GM19240 (cell line): ENCODE results near the gene RAD18.
A peak's percentile ranks its signal among the peaks of the same experiment; 100 is the strongest.

Experiments
- DNase-seq: peaks from one replicate; pipeline ENCODE4 v3.0.0; 2011; ENCODE audit warnings: low spot score; ENCODE audit not compliant: insufficient read length

RAD18 gene

DNA sequence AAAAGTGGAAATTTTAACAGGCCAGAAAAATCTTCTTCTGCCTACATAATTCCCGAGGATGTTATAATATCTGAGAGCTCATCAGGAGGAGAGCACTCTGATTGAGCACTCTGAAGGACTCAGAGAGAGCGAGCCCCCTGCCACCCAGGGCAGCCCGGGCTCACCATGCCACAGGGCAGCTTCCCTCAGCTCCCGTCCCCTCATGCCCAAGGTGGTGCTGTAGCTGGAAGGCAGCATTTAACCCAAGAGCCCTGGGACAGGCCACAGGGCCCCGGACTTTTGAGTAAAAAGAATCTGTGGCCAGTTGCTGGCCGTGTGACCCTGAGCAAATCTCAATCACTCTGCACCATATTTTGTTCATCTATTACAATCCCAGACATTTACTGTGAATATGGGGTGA, 23.5 kb upstream of the RAD18 start:
- no peak for DNase-seq

DNA sequence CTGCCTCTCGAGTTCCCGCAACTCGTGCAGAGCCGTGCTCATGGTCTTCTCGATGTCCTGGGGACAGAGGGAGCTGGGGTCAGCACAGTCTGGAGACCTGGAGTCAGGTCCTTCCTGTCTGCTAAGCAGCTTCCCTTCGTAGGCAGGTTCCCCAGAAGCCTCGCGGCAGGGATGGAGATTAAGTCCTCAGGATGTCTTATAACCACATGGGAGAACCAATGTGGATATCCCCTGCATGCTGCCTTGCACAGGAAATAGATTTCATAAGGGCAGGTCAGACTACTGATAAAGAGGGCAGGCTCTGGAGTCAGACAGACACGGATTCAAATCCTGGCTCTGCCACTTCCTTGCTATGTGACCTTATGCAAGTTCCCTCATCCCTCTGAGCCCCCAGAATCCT, 22.6 kb upstream of the RAD18 start:
- no peak for DNase-seq

DNA sequence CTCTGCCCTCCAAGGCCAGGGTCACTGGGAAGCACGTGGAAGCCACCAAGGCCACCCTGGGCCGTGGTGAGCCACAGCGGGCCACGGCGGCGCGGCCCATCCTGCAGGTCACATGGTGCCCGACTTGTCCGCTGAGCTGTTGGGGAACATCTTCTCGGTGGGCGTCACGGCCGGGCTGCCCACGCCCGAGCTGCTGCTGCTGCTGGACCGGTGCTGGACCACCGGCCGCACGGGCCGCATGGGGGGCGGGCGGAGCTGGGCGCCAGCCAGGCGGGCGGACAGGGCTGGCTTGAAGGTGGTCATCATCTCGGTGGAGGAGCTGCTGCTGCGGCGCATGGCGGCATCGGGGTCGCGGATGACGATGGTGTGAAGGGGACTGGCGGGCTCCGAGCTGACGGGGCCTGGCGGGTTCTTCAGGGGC, 22.1 kb upstream of the RAD18 start:
- no peak for DNase-seq

DNA sequence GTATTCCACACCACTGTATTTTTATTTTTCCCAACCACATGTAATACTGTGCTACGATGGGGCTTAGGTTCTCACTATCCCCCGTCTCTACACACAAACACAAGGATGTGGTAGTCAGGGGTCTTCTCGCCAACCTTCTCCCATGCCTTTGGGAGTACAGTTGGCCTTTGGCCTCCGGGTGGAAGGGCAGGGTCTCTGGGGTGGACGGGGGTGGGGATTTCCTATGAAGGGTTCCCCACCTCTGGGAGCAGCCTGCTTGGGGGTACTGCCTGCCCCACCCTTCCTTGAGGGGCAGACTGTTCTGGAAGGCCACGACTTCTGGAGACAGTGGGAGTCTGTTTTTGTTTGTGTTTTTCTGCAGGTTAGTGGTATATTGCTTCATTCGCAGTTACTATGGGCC, 21.3 kb upstream of the RAD18 start:
- DNase-seq = no peak

DNA sequence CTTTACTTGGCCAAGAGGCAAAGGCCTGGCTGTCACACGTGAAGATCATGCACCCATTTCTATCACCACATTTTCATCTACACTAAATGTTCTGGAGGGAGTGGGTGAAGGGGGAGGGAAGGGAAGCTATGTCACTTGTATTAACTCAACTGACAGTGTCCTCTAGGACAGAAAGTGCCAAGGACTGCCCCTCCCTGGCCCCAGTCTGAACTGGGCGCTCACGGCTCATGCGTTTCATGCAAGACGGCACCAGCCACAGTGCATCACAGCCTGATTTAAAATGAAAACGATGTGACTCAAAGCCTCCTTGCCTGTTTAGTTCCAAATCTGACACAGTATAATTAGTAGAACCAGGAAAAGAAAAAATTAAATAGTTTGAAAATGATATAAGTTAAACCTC, 20.8 kb upstream of the RAD18 start:
- DNase-seq = no peak

DNA sequence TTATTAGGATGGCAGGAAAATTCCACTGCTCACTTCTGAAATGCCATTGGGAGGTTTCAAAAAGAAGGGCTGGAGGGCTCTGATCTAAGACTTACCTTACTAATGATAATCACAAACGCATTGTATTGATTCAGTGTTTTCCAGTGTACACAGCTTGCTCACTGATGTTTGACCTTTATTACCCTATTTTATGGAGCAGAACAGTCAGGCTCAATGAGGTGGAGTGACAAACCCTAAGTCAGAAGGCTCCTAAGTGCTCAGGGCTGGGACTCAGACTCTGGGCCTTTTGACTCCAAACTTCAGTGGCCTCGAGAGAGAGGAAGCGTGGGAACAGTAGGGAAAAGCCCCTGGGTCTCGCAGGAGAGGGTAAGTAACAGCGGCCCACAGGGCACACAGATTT, 20.3 kb upstream of the RAD18 start:
- DNase-seq = no peak

GRCh38 chr3:8983026-8983425, 19.8 kb upstream of the RAD18 start:
- DNase-seq = no peak

DNA sequence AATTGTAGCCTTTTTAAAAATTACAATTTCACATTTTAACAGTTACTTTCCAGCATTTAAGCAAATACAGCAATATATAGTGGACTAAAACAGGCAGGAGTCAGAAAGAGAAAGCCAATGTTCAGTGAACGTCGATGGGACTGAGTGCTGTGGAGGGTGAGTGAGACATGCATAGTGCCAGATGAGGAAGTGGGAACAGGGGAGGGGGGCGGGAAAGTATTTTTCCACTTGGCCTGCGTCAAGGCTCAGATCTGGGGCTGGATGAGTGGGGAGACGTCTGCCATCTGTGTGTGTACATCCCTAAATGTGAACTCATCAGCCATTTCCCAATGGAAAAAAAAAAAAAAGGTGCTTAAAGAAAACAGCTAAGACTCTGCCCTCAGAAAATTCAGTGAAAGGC, 19.2 kb upstream of the RAD18 start:
- DNase-seq = no peak

DNA sequence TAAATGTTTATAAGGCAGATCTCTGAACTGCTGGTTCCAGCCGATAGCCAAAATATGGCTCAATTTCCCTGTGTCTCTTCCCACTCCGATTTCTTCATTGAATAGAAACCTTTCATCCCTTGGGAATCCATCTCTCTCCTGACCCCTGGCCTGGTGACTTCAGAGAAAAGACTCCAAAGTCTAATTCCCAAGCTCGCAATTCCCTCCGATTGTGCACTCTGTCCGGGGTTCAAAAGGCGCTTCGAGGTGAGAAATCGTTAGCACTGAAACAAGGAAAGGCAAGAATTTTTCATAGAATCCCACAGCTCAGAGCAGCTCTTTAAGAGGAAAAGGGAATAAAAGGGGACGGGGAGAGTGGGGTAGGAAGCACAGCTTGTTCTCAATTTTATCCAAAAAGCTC, 18.4 kb upstream of the RAD18 start:
- DNase-seq = no peak

- DNase-seq = no peak
Observed at GRCh38 chr3:8981296-8981695, 18.0 kb upstream of the RAD18 start.

GRCh38 chr3:8980756-8981257, 17.5 kb upstream of the RAD18 start:
- no peak for DNase-seq

- DNase-seq = no peak
Observed at GRCh38 chr3:8979262-8979661, 16.0 kb upstream of the RAD18 start.

- DNase-seq = no peak
Observed at GRCh38 chr3:8978551-8978950, 15.3 kb upstream of the RAD18 start.

- DNase-seq = no peak
Observed at GRCh38 chr3:8976540-8977182, 13.4 kb upstream of the RAD18 start.

GRCh38 chr3:8975081-8976020, 12.1 kb upstream of the RAD18 start:
- no peak for DNase-seq

DNA sequence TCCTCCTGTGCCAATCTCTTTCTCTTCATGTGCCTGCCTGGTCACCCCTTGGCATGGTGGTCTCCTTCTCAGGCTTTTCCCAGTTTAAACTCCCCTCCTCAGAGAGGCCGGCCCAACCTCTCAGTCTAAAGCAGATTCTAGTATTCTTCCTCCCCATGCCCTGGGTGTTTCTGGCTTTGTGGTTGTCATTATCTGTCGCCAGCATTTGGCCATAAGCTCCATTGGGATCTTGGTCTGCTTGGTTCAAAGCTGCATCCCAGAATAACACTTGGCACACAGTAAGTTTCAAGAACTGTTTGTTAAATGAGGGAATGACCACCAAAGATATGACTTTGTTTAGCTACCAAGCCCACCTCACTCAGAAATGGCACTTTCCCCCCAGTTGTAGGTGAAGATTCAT, 11.2 kb upstream of the RAD18 start:
- DNase-seq = no peak

GRCh38 chr3:8972639-8973038, 9.4 kb upstream of the RAD18 start:
- DNase-seq = no peak

- peak; percentile 51 for DNase-seq
Observed at GRCh38 chr3:8970971-8971589, 7.8 kb upstream of the RAD18 start.

GRCh38 chr3:8969241-8969640, 6.0 kb upstream of the RAD18 start:
- no peak for DNase-seq

GRCh38 chr3:8968375-8968882, 5.2 kb upstream of the RAD18 start:
- DNase-seq = no peak

DNA sequence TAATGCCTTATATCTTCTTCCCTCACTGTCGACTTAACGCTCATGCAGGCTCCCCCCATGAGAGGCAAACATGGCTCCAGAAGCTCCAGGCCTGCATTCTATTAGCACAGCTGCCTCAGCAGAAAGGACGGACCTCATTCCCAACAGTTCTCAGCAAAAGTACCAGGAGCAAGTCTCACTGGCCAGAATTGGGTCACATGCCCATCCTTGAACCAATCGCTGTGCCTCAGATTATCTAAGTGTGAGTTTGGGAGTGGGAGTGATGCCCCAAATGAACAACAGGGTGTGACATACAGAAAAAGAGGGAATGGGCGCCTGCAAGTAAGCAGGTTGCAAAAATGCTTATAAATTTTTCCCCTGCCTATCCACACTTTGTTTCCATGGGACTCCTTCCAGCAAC, 4.3 kb upstream of the RAD18 start:
- no peak for DNase-seq

- DNase-seq = no peak
Observed at GRCh38 chr3:8966820-8967348, 3.6 kb upstream of the RAD18 start.
